GM19239 (cell line): ENCODE measurements around the gene TMED3.

Source experiments
- DNase-seq: peaks from one replicate; pipeline ENCODE4 v3.0.0; 2011; ENCODE audit warnings: low spot score; ENCODE audit not compliant: insufficient read length
- FAIRE-seq: peaks from 2 replicates; lab custom pipeline; 2011; peaks lifted over from hg19 to GRCh38; lab: Jason Lieb, UNC

TMED3 gene

DNA sequence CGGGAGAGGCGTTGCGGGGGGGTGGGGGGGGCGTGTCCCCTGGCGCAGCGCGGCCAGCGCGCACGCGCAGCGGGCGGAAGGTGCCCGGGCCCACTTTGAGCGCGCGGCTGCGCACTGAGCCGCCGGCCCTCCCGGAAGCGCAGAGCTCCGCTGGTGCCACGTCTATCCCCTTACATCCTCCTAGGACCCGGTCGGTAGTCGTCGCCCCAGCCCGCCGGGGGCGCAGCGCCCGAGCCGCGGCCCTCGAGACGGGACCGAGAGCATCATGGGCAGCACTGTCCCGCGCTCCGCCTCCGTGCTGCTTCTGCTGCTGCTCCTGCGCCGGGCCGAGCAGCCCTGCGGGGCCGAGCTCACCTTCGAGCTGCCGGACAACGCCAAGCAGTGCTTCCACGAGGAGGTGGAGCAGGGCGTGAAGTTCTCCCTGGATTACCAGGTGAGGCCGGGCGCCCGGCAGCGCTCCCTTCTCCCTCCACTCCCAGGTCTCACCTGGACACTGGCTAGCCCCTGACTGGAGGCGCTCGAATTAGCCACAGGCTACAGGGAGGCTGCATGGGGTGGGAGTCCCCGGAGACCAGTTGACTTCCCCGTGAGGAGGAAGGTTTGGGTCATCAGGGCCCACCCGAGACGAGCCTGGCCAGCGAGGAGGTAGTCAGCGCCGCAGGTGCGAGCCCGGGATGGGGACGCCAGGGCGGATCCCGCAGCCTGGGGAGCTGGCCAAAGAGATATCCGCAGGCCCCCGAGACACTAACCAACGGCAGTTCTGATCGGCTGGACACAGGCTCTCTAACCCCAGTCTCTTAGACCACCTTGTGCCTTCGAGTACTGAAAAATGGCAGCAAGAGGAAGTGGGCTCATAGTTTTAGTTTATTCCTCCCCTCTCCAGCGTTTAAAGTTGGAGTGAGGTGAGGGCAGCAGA, at the start of gene TMED3:
Gene TMED3, plus strand, starts transcription at position 128 of the 916 bp plus-strand sequence. Its CDS starts 138 bp downstream, at position 266.
- peak; percentile 47 for FAIRE-seq

DNA sequence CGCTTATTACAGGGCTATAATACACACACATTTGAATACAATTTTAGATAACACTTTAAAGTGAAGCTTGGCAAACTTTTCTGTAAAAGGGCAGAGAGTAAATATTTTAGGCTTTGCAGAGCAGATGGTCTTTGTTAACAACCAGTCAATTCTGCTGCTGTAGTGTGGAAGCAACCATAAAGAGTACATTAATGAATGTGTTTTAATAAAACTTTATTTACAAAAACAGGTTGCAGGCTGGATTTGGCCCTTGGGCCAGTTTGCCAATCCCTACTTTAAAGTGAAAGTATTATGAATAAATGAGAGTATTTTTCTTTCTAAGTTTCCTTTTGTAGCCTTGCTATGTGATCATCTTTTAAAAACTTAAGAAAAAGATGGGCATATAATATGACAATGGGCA, 49.1 kb upstream of the TMED3 start:
- DNase-seq, result no peak
- FAIRE-seq, result no peak

More for the DNA sequence above, at the start of gene TMED3:
- DNase-seq, result peak; percentile 98

DNA sequence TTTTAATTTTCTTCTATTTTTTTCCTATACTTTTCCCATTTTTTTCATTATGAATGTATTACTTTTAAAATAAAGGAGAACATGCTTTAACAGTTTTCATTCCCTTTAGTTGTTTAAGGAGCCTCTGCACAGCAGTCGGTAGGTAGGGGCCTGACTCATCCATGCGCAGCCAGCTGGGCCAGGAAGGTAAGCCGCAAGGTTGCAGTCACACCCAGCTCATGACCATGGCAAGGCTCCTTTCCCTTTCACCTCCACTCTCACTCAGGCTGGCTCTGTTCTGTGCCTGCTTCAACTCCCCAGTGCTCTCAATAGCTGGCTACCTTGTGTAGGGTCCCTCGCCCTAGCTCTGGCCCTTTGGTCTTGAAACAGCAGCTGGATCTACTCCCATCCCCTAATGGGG, 45.7 kb upstream of the TMED3 start:
- FAIRE-seq (no peak), DNase-seq (no peak)

DNA sequence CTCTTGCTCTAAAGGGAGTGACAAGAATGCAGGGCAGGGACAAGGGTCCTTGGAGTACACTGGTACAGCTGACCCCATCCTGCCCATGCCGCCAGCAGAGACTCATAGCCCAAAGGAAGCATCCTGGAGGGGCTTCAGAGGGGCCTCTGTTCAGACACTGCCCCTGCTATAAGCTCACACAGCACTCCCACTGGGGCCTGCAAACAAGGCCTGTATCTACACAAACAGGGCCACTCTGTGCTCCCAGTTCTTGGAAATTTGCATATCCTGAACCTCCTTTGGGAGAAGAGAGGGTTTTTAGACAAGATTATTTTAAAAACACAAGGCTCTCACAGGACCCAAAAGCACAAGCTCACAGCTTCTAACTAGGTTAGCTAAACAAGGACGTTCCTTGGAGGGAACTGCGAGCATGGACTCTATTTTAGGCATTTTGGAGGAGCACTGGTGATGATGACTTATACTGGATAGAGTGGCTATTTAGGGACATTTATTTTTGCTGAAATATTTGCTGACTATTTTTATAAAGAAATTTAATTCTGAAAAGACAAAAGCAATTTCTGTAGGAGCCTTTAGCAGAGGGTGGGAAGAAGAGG, 44.8 kb upstream of the TMED3 start:
- FAIRE-seq (no peak), DNase-seq (no peak)

DNA sequence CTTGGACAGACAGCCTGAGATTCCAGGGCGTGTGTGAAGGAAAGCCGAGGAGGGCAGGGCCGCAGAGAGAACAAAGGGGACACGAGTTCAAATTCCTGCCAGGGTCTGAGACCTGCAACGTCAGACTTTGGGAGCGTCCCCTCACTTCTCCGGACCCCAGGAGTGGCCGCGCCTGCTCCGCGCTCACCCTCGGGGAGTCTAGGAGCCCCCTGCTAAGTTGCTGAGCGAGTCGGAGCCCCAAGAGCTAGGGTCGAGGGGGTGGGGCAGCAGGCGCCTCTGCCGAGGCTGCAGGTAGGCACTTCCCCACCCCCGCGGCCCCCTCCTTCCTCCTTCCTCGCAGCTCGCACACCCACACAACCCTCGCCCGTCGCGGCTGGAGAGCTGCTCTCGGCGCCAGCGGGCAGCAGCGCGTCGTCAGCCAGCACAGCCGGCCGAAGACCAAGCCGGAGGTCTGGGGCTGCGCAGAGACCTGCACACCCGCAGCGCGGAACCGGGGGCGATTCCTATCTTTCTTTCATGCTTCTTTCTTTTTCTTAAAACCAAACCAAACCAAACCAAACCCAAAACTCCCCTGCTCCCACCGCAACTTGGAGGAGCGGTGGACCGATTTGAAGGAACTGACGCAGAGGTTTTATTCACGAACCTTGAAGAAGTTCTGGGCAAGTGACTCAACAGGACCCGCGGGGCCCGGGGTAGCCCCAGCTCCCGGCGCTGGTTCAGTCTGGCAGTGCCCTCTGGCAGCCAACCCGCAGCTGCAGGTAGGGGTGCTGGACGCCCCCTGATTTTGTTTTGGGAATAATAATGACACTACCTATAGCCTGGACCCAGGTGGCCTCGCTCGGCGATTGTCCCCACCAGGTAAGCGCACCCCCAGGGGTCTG, 28.3 kb upstream of the TMED3 start, which contains the start of gene ANKRD34C:
Gene ANKRD34C, plus strand, starts transcription at position 352 of the 881 bp plus-strand sequence. CDS start 10,563 bp downstream, outside the sequence.
- no peak for DNase-seq
- no peak for FAIRE-seq

DNA sequence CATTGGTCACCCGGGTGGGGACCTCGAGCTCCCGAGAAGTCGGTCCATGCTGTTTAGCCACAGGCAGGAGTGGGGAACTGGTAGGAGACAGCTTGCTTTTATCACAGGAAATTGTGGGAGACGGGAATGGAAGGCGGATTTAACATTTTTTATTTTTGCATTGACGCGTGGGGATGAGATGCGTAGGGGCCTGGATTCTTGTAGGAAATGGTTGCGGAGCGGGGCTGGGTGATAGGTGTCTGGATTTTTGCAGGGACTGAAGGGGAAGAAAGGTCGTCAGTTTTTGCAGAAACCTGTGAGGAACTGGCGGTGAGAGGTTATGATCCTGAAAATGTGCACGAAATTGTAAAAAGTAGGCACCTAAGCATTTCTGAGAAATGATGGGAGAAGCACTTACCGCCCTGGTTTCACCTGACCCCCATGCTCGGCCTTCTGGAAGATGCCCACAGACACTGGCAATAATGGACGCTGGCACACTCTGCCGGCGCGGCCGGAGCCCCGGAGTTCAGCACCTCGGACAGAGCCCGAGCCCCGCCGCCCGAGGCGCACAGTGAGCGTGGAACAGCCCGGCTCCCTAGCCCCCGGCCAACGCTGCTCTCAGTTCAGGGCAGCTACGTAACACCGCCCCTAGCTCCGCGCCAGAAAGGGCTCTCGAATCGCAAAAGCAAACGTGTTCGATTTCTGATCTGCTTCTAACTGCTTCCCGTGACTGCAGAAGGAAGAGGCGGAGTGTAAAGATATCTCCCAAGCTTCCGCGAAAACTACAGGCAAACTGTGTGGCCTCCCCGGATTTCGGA, 27.5 kb upstream of the TMED3 start:
- DNase-seq (peak; percentile 28), FAIRE-seq (no peak)

DNA sequence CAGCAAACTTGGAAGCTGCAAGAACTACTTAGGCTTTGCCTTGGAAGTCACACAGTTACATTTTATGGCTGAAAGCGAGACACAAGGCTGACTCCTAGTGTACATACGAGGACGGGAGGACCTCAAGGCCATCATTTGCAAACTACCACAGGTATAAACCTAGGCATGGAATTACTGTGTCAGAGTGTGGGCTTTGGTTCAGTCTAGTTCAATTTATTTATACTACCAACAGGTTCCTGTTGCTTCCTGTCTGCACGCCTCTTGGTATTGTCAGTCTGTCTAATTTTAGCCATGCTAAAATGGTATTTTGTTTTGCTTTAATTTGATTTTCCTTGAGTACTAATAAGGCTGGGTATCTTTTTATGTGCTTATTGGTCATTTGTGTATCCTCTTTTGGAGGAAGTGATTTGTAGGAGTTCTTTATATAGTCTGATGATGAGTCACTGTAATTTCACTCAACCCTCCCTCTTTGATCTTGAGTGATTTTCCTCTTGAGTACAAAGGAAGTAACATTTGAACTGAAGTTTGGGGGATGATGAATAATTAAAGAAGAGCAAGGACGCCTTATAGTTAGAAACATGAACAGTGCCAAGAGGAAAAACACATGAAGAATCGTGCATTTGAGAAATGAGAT, 20.2 kb upstream of the TMED3 start:
- DNase-seq, result no peak
- FAIRE-seq, result no peak

DNA sequence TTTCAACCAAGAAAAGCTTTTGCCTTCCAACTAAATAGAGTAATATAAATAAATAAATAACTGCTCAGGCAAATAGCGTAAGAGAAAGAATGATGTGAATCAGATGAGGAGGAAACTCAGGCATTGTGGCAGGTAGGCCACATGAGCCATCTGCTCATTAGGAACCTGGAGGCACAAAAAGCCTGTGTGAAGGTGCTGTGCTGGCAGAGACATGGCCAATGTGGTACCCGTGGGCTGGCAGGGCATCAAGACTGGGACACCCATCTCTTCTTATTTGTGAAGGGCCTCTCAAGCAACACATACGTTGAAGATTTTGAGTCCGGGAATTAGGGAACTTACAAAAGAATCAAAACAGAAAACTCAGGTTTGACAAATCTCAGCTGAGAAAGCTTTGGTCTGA, 18.9 kb upstream of the TMED3 start:
- no peak for DNase-seq
- FAIRE-seq, result no peak

DNA sequence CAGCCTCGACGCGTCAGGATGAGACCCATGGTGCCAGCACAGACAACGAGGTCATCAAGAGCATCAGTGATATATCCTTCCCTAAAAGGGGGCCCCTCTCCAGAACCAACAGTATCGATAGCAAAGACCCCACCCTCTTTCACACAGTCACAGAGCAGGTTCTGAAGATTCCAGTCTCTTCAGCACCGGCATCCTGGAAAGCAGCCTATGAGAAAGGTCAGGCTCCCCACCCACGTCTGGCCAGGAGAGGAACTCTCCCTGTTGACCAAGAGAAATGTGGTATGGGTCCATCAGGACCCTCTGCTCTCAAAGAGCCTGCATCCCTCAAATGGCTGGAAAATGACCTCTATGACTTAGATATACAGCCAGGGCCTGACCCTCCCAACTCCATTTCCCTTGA, 16.8 kb upstream of the TMED3 start:
- FAIRE-seq (no peak), DNase-seq (no peak)

DNA sequence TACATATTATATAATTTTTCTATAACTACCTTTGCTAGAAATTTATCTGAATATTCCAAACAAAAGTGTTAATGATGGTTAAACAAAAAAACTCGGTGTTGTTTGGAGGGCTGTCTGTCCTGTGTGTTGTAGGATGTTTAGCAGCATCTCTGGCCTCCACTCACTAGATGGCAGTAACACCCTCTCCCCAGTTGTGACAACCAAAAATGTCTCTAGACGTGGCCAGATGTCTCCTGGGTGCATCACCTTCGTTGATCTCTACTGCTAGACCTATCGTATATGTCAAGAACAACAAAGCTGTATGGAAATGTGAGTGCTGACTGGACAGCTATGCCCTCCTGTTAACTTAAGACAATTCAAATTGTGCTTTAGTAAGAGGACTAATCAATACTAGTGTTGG, 14.3 kb upstream of the TMED3 start:
- DNase-seq (no peak), FAIRE-seq (peak; percentile 31)

DNA sequence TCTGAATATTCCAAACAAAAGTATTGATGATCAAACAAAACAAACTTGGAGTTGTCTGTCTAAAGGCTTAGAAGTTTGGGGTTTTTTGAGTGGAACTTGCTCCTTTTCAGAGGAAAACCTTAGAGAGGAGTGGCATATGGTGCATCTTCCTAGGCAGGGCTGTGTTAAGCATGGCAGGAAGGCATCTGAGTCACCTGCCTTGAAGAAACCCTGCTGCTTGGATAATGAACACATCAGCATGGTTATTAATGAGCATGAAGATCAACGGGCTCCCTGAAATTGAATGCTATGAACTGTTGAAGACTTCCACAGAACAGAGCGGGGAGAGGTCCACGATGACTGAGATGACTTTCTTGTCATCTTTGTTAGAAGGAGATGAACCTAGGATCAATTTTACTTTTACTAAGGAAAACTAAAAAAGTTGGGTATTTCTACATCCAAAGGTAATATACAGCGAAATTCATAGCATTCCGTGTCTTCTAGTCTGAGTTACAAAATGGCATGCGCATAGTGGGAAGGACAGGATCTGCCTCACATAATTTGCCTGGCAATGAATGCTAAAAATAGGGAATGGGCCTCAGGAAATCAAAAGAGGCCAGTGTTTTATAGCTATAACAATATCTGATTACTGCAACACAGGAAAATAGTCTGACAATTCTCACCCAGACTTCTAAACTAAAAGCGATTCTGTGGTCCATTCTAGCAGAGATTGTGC, 11.6 kb upstream of the TMED3 start:
- no peak for FAIRE-seq
- DNase-seq, result no peak

DNA sequence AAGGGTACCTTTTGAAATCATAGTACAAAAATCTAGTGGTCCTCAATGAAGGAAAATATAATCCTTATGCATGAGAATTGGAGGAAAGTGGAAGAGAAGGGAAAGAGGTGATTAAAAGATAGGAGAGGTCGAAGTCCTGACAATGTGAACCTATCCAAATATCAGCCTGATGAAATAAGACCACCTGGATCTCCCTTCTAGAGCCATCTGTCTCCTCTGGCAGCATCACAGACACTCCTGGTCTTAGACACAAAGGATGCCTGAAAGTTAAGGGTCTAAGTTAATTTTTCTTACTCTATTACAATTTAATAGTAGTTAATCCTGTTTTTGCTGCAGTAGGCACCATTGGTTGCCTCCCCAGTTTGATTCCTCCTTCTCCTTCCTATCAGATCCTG, 11.1 kb upstream of the TMED3 start:
- FAIRE-seq (no peak), DNase-seq (no peak)

DNA sequence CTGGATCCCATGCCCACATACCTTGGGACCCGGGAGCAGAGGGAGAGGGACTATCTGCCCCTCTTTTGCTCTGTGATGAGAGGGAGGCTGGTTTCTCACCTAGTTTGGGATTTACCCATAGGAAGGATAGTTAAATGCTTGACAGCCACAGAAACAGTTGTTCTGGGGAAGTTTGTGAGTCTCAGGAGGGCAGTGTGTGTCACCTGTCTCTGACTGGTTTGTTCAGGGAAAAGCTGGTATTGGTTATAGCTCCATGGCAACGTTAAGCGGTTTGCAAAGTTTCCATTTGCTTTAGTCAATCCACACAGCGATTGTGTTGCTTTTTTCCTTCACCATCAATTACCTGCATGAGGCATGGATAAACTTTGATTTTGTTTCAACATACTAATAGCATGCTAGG, 3.7 kb upstream of the TMED3 start:
- FAIRE-seq, result no peak
- DNase-seq, result no peak

DNA sequence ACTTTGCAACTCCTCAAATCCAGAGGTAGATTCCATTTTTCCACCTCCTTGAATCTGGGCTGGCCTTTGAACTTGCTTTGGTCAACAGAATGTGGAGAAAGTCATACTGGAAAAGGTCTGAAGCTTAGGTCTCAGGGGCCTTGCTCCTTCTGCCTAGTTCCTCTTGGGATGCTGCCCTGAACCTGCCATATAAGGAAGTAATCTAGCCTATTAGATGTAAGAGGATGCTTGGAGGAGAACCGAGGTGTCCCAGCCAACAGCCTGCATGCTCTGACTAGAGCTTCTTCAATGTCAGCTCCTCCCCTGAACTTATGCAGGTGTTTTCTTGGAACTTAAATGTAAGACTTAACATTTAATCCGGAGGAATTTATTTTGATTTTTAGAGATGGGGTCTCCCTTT, 2.0 kb upstream of the TMED3 start:
- no peak for FAIRE-seq

DNA sequence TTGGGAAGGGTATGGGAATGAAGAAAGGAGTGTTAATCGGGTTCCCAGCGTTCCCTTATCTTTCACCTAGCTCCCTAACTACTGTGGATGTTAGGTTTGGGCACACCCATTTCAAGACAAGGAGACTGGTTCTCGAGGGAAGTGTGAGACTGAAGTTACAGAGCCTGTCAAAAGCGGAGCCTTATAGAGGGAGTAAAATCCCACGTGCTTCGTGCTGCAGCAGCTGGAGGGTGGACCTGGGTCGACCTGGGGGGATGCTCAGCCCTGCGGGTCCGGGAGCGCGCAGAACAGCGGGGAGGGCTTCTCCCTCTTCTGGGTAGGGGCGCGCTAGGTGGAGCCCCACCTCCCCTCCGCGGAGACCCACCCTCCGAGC, 314 bp upstream of the TMED3 start:
- DNase-seq, result no peak
- no peak for FAIRE-seq

More for the DNA sequence above, 2.0 kb upstream of the TMED3 start:
- DNase-seq, result no peak

DNA sequence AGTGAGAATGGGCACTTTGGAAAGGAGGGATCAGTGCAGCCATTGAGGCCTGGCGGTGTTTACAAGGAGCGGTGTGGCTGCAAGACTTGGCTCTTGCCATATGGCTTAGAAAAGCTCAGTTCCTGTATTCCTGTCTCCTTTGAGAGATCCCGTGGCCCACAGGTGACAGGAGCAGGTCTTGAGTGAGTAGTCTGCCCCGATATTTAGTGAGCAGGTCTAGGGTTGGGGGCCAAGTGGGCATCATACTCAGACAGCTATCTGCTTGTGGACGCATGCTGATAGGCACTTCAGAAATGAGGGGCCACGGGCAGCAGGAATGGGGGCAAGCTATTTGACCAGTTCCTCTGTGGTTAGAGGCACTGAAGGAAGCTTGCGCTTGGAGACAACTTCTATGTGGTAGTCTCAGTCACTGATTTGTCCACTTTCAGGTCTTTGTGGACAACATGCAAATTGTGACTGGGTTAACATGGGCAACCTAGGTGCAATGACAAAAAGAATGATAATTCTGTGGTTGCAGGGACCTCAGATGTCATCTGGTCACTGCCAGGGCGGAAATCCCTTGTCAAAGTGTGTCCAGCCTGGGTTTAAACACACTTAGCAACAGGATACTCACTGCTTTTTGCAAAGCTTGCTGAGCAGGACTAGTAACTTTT, 1.1 kb downstream of the TMED3 start:
- DNase-seq (peak; percentile 14), FAIRE-seq (no peak)

DNA sequence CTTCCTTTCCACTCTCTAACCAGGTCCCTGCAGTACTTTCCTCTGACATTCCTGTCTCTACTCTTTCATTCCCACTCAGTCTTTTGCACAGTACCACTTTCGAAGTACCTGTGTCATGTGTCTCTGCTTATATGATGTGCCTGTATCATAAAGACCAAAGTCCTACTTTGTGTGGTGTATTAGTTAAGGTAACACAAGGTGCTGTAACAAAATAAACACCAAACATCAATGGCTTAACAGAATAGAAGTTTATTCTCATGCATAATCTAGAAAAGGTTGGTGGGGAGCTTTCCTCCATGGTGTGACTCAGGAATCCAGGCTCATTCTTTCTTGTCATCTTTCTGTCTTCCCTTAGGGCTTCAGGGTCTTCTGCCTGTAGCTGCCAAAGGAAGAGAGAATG, 3.3 kb downstream of the TMED3 start:
- FAIRE-seq, result no peak

DNA sequence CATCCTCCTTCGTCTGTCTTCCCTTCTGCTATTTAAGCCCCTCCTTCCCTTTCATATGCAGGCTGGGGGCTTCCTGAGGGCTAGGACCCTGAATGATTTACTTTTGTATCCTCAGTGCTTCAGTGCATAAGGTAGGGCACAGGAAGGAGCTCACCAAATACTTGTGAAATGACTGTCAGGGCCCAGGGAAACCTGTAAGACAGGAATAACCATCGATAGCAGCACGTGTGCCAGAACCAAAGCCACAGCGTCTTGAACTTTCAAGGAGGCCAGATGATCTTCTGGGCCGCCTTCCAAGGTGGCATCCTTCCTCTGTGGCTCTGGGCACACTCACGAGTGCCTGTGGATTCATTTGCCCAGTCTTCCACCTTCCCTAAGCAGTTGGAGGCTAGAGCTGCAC, 3.9 kb downstream of the TMED3 start:
- FAIRE-seq (no peak), DNase-seq (no peak)

More for the DNA sequence above, 3.3 kb downstream of the TMED3 start:
- DNase-seq, result no peak
